Naive thymus-derived CD8-positive, alpha-beta T cell (primary cell): ENCODE data around the gene COMMD6. TPM values are rescaled to one million over a fixed set of nuclear protein-coding genes. Genes with fewer than 3 reads are reported as not detected.
A peak's percentile ranks its signal among the peaks of the same experiment; 100 is the strongest.

ENCODE experiments used
- ATAC-seq, 2 donors: fragments of 150-1000 bp; cut with Tn5 transposase in 1 of 2; sonication (Bioruptor Pico), chemical (Tn5 transposase) in 1 of 2; 1 replicate in 1 of 2; 2 replicates in 1 of 2; pipeline ENCODE4 v1.10.0; 2021; ENCODE audit warnings: mild to moderate bottlenecking in 2 of 2, moderate library complexity in 2 of 2
- POLR2A ChIA-PET: fragments of 350-600 bp; sonication (Branson Sonifier 250); formaldehyde crosslinking; loops from one replicate; lab custom pipeline; 2021; ENCODE audit warnings: antibody characterized with exemption; lab: Charles Lee
- DNase-seq, 10 donors: peaks; one replicate each; pipeline versions ENCODE4 v3.0.0 to v3.0.0-alpha.2; 2020 to 2022
- H3K27ac Mint-ChIP-seq, 10 donors: one replicate each; pipeline ENCODE4 v1.8.0; 2020 to 2022; ENCODE audit warnings: mild to moderate bottlenecking in 10 of 10, mixed read lengths in 10 of 10, moderate library complexity in 4 of 10, inconsistent platforms in 1 of 10
- H3K27me3 Mint-ChIP-seq, 5 donors: one replicate each; pipeline ENCODE4 v1.8.0; 2021 to 2022; ENCODE audit warnings: mixed read lengths in 5 of 5
- H3K36me3 Mint-ChIP-seq, 3 donors: one replicate each; pipeline ENCODE4 v1.8.0; 2020 to 2022; ENCODE audit warnings: mixed read lengths in 3 of 3, mild to moderate bottlenecking in 2 of 3, inconsistent platforms in 1 of 3
- H3K4me1 Mint-ChIP-seq, 4 donors: one replicate each; pipeline ENCODE4 v1.8.0; 2021 to 2022; ENCODE audit warnings: mixed read lengths in 4 of 4
- H3K4me3 Mint-ChIP-seq, 10 donors: one replicate each; pipeline ENCODE4 v1.8.0; 2020 to 2022; ENCODE audit warnings: mild to moderate bottlenecking in 10 of 10, mixed read lengths in 10 of 10, moderate library complexity in 6 of 10, inconsistent platforms in 1 of 10
- H3K9me3 Mint-ChIP-seq, 9 donors: one replicate each; pipeline ENCODE4 v1.8.0; 2020 to 2022; ENCODE audit warnings: mixed read lengths in 9 of 9, mild to moderate bottlenecking in 3 of 9, inconsistent platforms in 1 of 9, moderate library complexity in 1 of 9
- polyA plus RNA-seq, 3 donors: library from polyadenylated mRNA; unstranded; fragments of 300-500 nt; fragmentation: Illumina TruSeq; gene quantifications; one replicate each; pipeline ENCODE4 v1.2.3, GENCODE V29; 2021
- total RNA-seq, 8 experiments: library from RNA in 2 of 8; stranded (reverse) in 2 of 8; gene quantifications; one replicate each; pipeline ENCODE4 v1.2.3 and lab custom pipeline; 2021 to 2026

Gene COMMD6
- total and polyA plus RNA-seq, 5 experiments from 2014 or later: 231 to 838 (median 627) TPM

GRCh38 chr13:75479102-75479740, 58.4 kb downstream of the COMMD6 start:
- no peak overlapping the region for H3K27ac Mint-ChIP-seq
- DNase-seq: no peak

GRCh38 chr13:75478659-75479058, 59.0 kb downstream of the COMMD6 start:
- peaks cover 21 to 54% (median 40%) of the 10 kb centered on the region in 5 donors for H3K27me3 Mint-ChIP-seq
- no peak overlapping the region for H3K4me3 Mint-ChIP-seq
- POLR2A ChIA-PET: no interaction called here
- H3K27ac Mint-ChIP-seq: no peak overlapping the region
- H3K9me3 Mint-ChIP-seq: no peaks in the 10 kb centered on the region
- H3K4me1 Mint-ChIP-seq: peaks cover 7 to 16% (median 14%) of the 10 kb centered on the region in 4 donors
- DNase-seq: no peak
- H3K36me3 Mint-ChIP-seq: peaks cover 0 to 2% (median 0%) of the 10 kb centered on the region in 3 donors
- no peak for ATAC-seq

More at GRCh38 chr13:75479102-75479740, 58.4 kb downstream of the COMMD6 start:
- H3K36me3 Mint-ChIP-seq: peaks cover 0 to 2% (median 0%) of the 10 kb centered on the region in 3 donors
- peak overlapping the region in 2 of 10 donors; percentile 28 to 58 for H3K4me3 Mint-ChIP-seq
- H3K27me3 Mint-ChIP-seq: peaks cover 24 to 57% (median 46%) of the 10 kb centered on the region in 5 donors
- no peak for ATAC-seq
- peaks cover 7 to 16% (median 14%) of the 10 kb centered on the region in 4 donors for H3K4me1 Mint-ChIP-seq
- POLR2A ChIA-PET: no interaction called here
- no peaks in the 10 kb centered on the region for H3K9me3 Mint-ChIP-seq

Other genes with a start within 250 kb of the COMMD6 start
- gene TBC1D4, start 55.7 kb downstream of the COMMD6 start, total RNA-seq: 10 to 100 TPM; 57.5 to 58.1 TPM
- 10 to 100 TPM; 11.8 to 19.3 (median 14.2) TPM for gene TBC1D4, start 55.7 kb downstream of the COMMD6 start, polyA plus RNA-seq
- 10 to 100 TPM; 17.0 to 21.7 TPM for gene UCHL3, start 11.9 kb upstream of the COMMD6 start, total RNA-seq
- 10 to 100 TPM; 44.3 to 50.1 (median 48.6) TPM for gene UCHL3, start 11.9 kb upstream of the COMMD6 start, polyA plus RNA-seq
- gene LMO7, start 98.5 kb upstream of the COMMD6 start, total RNA-seq: 10 to 100 TPM; 65.3 to 66.1 TPM
- gene LMO7, start 98.5 kb upstream of the COMMD6 start, polyA plus RNA-seq: 10 to 100 TPM; 23.0 to 35.8 (median 33.1) TPM